ENCODE data around the gene STX17. TPM values are rescaled to one million over a fixed set of nuclear protein-coding genes. Genes with fewer than 3 reads are reported as not detected.

STX17 gene
- total and polyA plus RNA-seq, 2 of the 13 experiments (the other 11 are each of a cell fraction or from before 2014, with no cell fraction given), result 8.3 to 25.7 TPM

- FAIRE-seq (no peak), ATAC-seq (no peak), DNase-seq (ENCODE audit: low spot score) (no peak)
- Histone ChIP-seq H3K9ac (ENCODE audit: insufficient read depth, low read depth, low read length) (no peak overlapping the region), H3K79me2 (ENCODE audit: insufficient read depth, low read length) (no peaks in the 10 kb centered on the region), H3K4me2 (ENCODE audit: low read depth, low read length) (no peak overlapping the region), H3K36me3 (replicated peaks in 1 of 2; ENCODE audit: control insufficient read depth in 1 of 2, insufficient read depth in 2 of 2, low read length in 2 of 2) (no peaks in the 10 kb centered on the region), H3K9me3 (ENCODE audit: low read length) (no peaks in the 10 kb centered on the region), H3K27ac (ENCODE audit: extremely low read length, insufficient read depth, low read length) (no peak overlapping the region), H3K27me3 (ENCODE audit: control insufficient read depth in 1 of 2, insufficient read depth in 2 of 2, low read length in 2 of 2) (no peaks in the 10 kb centered on the region), H4K20me1 (ENCODE audit: insufficient read depth, low read length) (no peaks in the 10 kb centered on the region), H3K4me1 (ENCODE audit: insufficient read depth, low read length) (no peaks in the 10 kb centered on the region), H2AFZ (ENCODE audit: low read length) (no peak overlapping the region), H3K4me3 (replicated peaks in 1 of 3; ENCODE audit: insufficient read depth in 1 of 3, low read depth in 2 of 3, low read length in 3 of 3) (no peak overlapping the region)
- intact Hi-C loops (cut with micrococcal nuclease; ENCODE audit: unreplicated experiment), result no loop called here
- TF ChIP-seq ZNF18 (CRISPR knock-in tag; IDR thresholded peaks at IDR 0.05; ENCODE audit: insufficient replicate concordance) (no peak), ZNF33B (CRISPR knock-in tag; IDR thresholded peaks at IDR 0.05) (no peak), HIC2 (CRISPR knock-in tag; IDR thresholded peaks at IDR 0.05; ENCODE audit: low read depth) (no peak), SP140L (CRISPR knock-in tag; IDR thresholded peaks at IDR 0.05; ENCODE audit: borderline replicate concordance) (no peak), ZNF296 (CRISPR knock-in tag; conservative IDR thresholded peaks at IDR 0.05) (no peak)
- WGBS (ENCODE audit: low lambda C conversion rate), result 66% methylated on average over 3 of the region's 3 CpGs
- in situ Hi-C loops (cut with HindIII; ENCODE audit: extremely low pct_ligation_motif_present, low pct_unique_long_range_greater_than_20kb), result no loop called here
- BruUV-seq (replicated peaks), result no TSS peak
- ChIA-PET POLR2A (no interaction called here), CTCF (ENCODE audit: low intra/inter-chr PET ratio, low total read pairs) (no interaction called here)
Measured at GRCh38 chr9:99858087-99858486, 48.4 kb upstream of the STX17 start.

All from HepG2 (cell line).